ENCODE data around the gene TIMP2.

GRCh38 chr17:78879635-78880186 lies 45.5 kb downstream of the TIMP2 start:
- TF ChIP-seq CTCF (IDR thresholded peaks at IDR 0.05; ENCODE audit: low read depth, low read length, poor library complexity, severe bottlenecking) (no peak), EZH2phosphoT487 (IDR thresholded peaks at IDR 0.05; ENCODE audit: borderline replicate concordance, low read length) (no peak)

All from DOHH2 (cell line).